Measurements from ENCODE around the gene DIP2B.

- no peak for TF ChIP-seq SUZ12 (IDR thresholded peaks at IDR 0.05; ENCODE audit: extremely low read depth, insufficient read depth, insufficient read length)
- TF ChIP-seq ZNF274 (IDR thresholded peaks at IDR 0.05; ENCODE audit: low read depth, low read length) = no peak
Measured at GRCh38 chr12:50536831-50537537, 32.2 kb downstream of the DIP2B start.
